ENCODE measurements around the gene RUNX1.

The RUNX1 gene

DNA sequence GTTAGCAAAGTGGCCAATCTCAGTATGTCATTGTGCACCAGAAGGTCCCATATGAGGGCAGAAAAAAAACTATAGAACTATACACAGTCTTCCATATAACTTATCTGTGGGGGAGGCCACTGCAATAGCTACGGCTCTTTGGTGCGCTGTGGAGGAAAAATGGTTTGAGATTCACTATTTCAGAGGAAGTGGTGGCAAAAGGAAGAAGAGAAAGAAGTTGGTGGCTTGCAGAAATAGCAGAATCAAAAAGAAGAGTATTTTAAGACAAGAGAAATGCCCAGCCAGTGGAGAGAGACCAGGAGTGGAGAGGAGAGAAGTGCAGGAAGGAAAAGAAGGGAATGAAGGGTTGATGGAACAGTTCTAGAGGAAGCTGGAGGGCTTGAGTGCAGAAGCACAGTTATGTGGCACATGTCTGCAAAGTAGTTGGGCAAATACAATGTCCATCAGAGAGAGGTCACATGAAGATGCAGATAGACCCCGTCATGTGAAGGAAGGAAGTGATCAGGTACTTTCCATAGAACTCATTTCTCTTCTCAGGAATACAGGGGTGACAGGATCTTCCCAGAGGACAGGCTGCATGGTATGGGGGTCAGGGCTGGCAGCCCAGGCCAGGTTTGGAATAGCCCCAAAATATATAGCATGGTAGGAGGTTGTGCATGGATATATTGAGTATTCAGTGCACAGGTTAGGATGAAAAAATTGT is 64.6 kb downstream of the RUNX1 start:
- TF ChIP-seq EZH2phosphoT487 (IDR thresholded peaks at IDR 0.05; ENCODE audit: low read depth): no peak
- TF ChIP-seq, protein P1, sequence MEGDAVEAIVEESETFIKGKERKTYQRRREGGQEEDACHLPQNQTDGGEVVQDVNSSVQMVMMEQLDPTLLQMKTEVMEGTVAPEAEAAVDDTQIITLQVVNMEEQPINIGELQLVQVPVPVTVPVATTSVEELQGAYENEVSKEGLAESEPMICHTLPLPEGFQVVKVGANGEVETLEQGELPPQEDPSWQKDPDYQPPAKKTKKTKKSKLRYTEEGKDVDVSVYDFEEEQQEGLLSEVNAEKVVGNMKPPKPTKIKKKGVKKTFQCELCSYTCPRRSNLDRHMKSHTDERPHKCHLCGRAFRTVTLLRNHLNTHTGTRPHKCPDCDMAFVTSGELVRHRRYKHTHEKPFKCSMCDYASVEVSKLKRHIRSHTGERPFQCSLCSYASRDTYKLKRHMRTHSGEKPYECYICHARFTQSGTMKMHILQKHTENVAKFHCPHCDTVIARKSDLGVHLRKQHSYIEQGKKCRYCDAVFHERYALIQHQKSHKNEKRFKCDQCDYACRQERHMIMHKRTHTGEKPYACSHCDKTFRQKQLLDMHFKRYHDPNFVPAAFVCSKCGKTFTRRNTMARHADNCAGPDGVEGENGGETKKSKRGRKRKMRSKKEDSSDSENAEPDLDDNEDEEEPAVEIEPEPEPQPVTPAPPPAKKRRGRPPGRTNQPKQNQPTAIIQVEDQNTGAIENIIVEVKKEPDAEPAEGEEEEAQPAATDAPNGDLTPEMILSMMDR (IDR thresholded peaks at IDR 0.05; ENCODE audit: low read depth, low read length): no peak
- no peak overlapping the region for H3K4me3 ChIP-seq (ENCODE audit: low read length)
- H4K20me1 ChIP-seq (ENCODE audit: insufficient read depth, low read length): peaks cover 83% of the 10 kb centered on the region
- H3K79me2 ChIP-seq (ENCODE audit: low read length): 0 out of 2 replicates have a peak, but pooled peaks cover 4% of the 10 kb centered on the region
- H2AFZ ChIP-seq (ENCODE audit: low read depth, low read length): no peak overlapping the region
- H3K9me3 ChIP-seq (ENCODE audit: insufficient read depth, low read length): no peaks in the 10 kb centered on the region
- H3K27ac ChIP-seq (ENCODE audit: low read length): no peak overlapping the region
- H3K36me3 ChIP-seq (replicated peaks; ENCODE audit: low read depth, low read length): peaks cover 9% of the 10 kb centered on the region
- H3K4me1 ChIP-seq (ENCODE audit: low read length): peaks cover 46% of the 10 kb centered on the region
- no peak overlapping the region for H3K9ac ChIP-seq (ENCODE audit: low read length)
- H3K27me3 ChIP-seq (ENCODE audit: low read depth, low read length): 0 out of 2 replicates have a peak, but pooled peaks cover 3% of the 10 kb centered on the region
- peak overlapping the region; percentile 55 for H3K4me2 ChIP-seq (ENCODE audit: low read length)

GRCh38 chr21:34983680-34984086 is 65.4 kb downstream of the RUNX1 start:
- H3K4me2 ChIP-seq (ENCODE audit: low read length): peak overlapping the region; percentile 55
- no peak overlapping the region for H3K9ac ChIP-seq (ENCODE audit: low read length)
- H2AFZ ChIP-seq (ENCODE audit: low read depth, low read length): no peak overlapping the region
- peak overlapping the region; percentile 23; the same call in 1 of the 2 replicates for H3K4me3 ChIP-seq (ENCODE audit: low read length)
- TF ChIP-seq EZH2phosphoT487 (IDR thresholded peaks at IDR 0.05; ENCODE audit: low read depth): no peak
- TF ChIP-seq, protein P1 (IDR thresholded peaks at IDR 0.05; ENCODE audit: low read depth, low read length): no peak
- peaks cover 46% of the 10 kb centered on the region for H3K4me1 ChIP-seq (ENCODE audit: low read length)
- peaks cover 9% of the 10 kb centered on the region for H3K36me3 ChIP-seq (replicated peaks; ENCODE audit: low read depth, low read length)
- H3K9me3 ChIP-seq (ENCODE audit: insufficient read depth, low read length): no peaks in the 10 kb centered on the region
- H3K27ac ChIP-seq (ENCODE audit: low read length): no peak overlapping the region
- H3K27me3 ChIP-seq (ENCODE audit: low read depth, low read length): 0 out of 2 replicates have a peak, but pooled peaks cover 3% of the 10 kb centered on the region
- 0 out of 2 replicates have a peak, but pooled peaks cover 4% of the 10 kb centered on the region for H3K79me2 ChIP-seq (ENCODE audit: low read length)
- H4K20me1 ChIP-seq (ENCODE audit: insufficient read depth, low read length): peaks cover 81% of the 10 kb centered on the region

GRCh38 chr21:34981791-34982190 is 67.3 kb downstream of the RUNX1 start:
- H3K4me2 ChIP-seq (ENCODE audit: low read length): no peak overlapping the region
- peaks cover 32% of the 10 kb centered on the region for H3K4me1 ChIP-seq (ENCODE audit: low read length)
- no peak overlapping the region for H3K9ac ChIP-seq (ENCODE audit: low read length)
- no peaks in the 10 kb centered on the region for H3K27me3 ChIP-seq (ENCODE audit: low read depth, low read length)
- H3K79me2 ChIP-seq (ENCODE audit: low read length): 0 out of 2 replicates have a peak, but pooled peaks cover 4% of the 10 kb centered on the region
- no peak overlapping the region for H3K4me3 ChIP-seq (ENCODE audit: low read length)
- H3K27ac ChIP-seq (ENCODE audit: low read length): no peak overlapping the region
- H4K20me1 ChIP-seq (ENCODE audit: insufficient read depth, low read length): peaks cover 67% of the 10 kb centered on the region
- peaks cover 9% of the 10 kb centered on the region for H3K36me3 ChIP-seq (replicated peaks; ENCODE audit: low read depth, low read length)
- H2AFZ ChIP-seq (ENCODE audit: low read depth, low read length): no peak overlapping the region
- H3K9me3 ChIP-seq (ENCODE audit: insufficient read depth, low read length): no peaks in the 10 kb centered on the region
- TF ChIP-seq EZH2phosphoT487 (IDR thresholded peaks at IDR 0.05; ENCODE audit: low read depth): no peak
- TF ChIP-seq, protein P1 (IDR thresholded peaks at IDR 0.05; ENCODE audit: low read depth, low read length): no peak

DNA sequence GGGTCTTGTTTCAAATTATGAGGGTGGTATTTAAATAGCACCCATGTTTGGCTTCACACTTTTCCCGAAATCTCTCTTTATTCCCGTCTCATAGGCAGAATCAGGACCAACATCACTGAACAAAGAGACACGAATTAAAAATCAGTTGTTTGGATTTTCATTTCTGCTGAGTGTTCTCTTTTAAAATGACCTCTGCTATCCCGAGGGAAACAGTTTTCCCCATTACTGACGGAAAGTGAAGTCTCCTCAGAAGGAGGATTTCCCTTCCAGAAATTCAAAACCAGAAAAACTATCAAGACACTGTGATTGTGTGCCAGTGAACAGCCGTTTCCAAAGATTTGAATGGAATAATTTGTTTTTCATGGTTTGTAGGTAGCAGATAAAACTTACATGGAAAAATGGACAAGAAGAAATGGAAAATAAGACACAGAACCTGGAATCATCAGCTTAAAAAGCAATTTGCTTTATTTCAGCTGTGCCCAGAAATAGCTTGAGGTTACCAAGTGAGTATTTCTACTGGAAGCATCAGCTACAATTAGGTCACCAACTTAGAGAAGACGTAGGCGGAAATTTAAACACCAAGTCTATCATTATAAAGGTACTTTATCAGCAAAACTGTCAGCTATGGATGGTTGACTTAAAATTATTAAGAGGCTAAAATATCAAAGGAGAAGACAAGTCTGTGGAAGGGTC is 68.5 kb downstream of the RUNX1 start:
- Histone ChIP-seq H3K4me1 (ENCODE audit: low read length) (peaks cover 27% of the 10 kb centered on the region), H3K27ac (ENCODE audit: low read length) (no peak overlapping the region), H3K27me3 (ENCODE audit: low read depth, low read length) (peaks cover 11% of the 10 kb centered on the region), H3K36me3 (replicated peaks; ENCODE audit: low read depth, low read length) (peaks cover 9% of the 10 kb centered on the region), H3K4me2 (ENCODE audit: low read length) (no peak overlapping the region), H3K9ac (ENCODE audit: low read length) (no peak overlapping the region), H3K4me3 (ENCODE audit: low read length) (no peak overlapping the region), H3K79me2 (ENCODE audit: low read length) (peaks cover under 1% of the 10 kb centered on the region; the same call in 1 of the 2 replicates), H2AFZ (ENCODE audit: low read depth, low read length) (no peak overlapping the region), H3K9me3 (ENCODE audit: insufficient read depth, low read length) (no peaks in the 10 kb centered on the region), H4K20me1 (ENCODE audit: insufficient read depth, low read length) (peaks cover 68% of the 10 kb centered on the region)
- TF ChIP-seq, protein P1 (IDR thresholded peaks at IDR 0.05; ENCODE audit: low read depth, low read length): no peak
- TF ChIP-seq EZH2phosphoT487 (IDR thresholded peaks at IDR 0.05; ENCODE audit: low read depth): no peak
